Measurements from ENCODE around the gene SH3GLB2. TPM values are rescaled to one million over a fixed set of nuclear protein-coding genes. Genes with fewer than 3 reads are reported as not detected.

The SH3GLB2 gene
- total RNA-seq, 5 donors from 2014 or later (not counting 1 experiment from before 2014, with no cell fraction given): 85.8 to 140 (median 131) TPM

DNA sequence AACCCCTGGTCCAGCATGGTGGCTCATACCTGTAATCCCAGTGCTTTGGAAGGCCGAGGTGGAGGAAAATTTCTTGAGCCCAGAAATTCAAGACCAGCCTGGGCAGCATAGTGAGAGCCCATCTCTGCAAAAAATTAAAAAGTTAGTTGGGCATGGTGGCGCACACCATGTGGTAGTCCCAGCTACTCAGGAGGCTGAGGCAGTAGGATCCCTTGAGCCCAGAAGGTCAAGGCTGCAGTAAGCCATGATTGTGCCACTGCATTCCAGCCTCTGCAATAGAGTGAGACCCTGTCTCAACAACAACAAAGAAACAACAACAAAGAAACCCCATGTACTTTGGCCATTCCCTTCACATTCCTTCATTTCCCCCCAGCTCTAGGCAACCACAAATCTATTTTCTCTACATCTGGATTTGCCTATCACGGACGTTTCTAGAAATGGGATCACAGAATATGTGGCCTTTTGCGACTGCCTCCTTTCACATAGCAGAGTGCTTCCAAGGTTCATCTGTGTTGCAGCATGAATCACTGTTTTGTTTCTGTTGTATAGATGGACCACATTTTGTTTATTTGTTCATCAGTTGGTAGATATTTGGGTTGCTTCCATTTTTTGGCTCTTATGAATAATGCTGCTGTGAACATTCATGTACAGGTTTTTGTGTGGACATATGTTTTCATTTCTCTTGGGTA, 26.2 kb upstream of the SH3GLB2 start:
- 93% methylated on average over 5 of the region's 5 CpGs for WGBS (ENCODE audit: insufficient coverage)
- CTCF ChIA-PET: interaction anchor here in 1 of 2 donors (0.5 kb wide), 1 partner anchor 812 kb away, joined by 4 read pairs; no protein-coding TSS in a partner anchor
- Mint-ChIP-seq H3K36me3 (peaks cover 14% of the 10 kb centered on the region), H3K9me3 (no peaks in the 10 kb centered on the region), H3K27ac (no peak overlapping the region), H3K4me1 (no peaks in the 10 kb centered on the region), H3K27me3 (no peaks in the 10 kb centered on the region), H3K4me3 (no peak overlapping the region)
- no peak for DNase-seq
- H3K4me3 ChIP-seq (ENCODE audit: control insufficient read depth in 1 of 2, extremely low read depth in 1 of 2, low read length in 1 of 2): no peak overlapping the region
- H3K4me1 ChIP-seq (ENCODE audit: control insufficient read depth in 1 of 2, extremely low read depth in 1 of 2, insufficient read depth in 2 of 2, low read length in 2 of 2): no peaks in the 10 kb centered on the region
- H3K27ac ChIP-seq (ENCODE audit: low read length): no peak overlapping the region
- no peaks in the 10 kb centered on the region for H3K9me3 ChIP-seq
- POLR2A ChIA-PET: no interaction called here
- no peak for ATAC-seq (replicated peaks in 1 of 4)
- H3K36me3 ChIP-seq (ENCODE audit: control insufficient read depth in 2 of 2, extremely low read depth in 1 of 2, insufficient read depth in 1 of 2, low read length in 1 of 2): peaks cover 10 to 37% of the 10 kb centered on the region in 2 donors
- no peaks in the 10 kb centered on the region for H3K27me3 ChIP-seq (replicated peaks in 1 of 2; ENCODE audit: control insufficient read depth in 2 of 2, extremely low read depth in 1 of 2, insufficient read depth in 2 of 2, low read length in 1 of 2)

DNA sequence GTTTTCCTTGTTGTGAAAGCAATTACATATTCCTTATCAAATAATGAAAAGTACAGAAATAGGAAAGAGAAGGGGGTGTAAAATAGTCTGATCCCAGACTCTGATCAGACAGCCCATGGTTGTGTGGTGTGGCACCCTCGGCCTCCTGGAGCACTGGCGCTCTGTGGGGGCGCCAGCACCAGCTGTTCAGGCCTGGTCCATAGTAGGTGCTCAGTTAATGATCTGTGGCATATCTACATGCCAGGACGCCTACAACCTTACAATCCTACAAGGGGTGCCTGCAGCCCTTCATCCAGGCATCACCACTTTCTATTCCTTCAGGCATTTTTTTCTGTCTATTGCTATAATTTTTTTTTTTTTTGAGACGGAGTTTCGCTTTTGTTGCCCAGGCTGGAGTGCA, 24.9 kb upstream of the SH3GLB2 start:
- Mint-ChIP-seq H3K36me3 (peaks cover 22% of the 10 kb centered on the region), H3K4me3 (no peak overlapping the region), H3K27me3 (no peaks in the 10 kb centered on the region), H3K27ac (no peak overlapping the region), H3K4me1 (no peaks in the 10 kb centered on the region), H3K9me3 (no peaks in the 10 kb centered on the region)
- Histone ChIP-seq H3K4me1 (ENCODE audit: control insufficient read depth in 1 of 2, extremely low read depth in 1 of 2, insufficient read depth in 2 of 2, low read length in 2 of 2) (no peaks in the 10 kb centered on the region), H3K27ac (ENCODE audit: low read length) (no peak overlapping the region), H3K4me3 (ENCODE audit: control insufficient read depth in 1 of 2, extremely low read depth in 1 of 2, low read length in 1 of 2) (no peak overlapping the region), H3K36me3 (ENCODE audit: control insufficient read depth in 2 of 2, extremely low read depth in 1 of 2, insufficient read depth in 1 of 2, low read length in 1 of 2) (peaks cover 0 to 41% of the 10 kb centered on the region in 2 donors), H3K9me3 (no peaks in the 10 kb centered on the region), H3K27me3 (replicated peaks in 1 of 2; ENCODE audit: control insufficient read depth in 2 of 2, extremely low read depth in 1 of 2, insufficient read depth in 2 of 2, low read length in 1 of 2) (no peaks in the 10 kb centered on the region)
- ATAC-seq (replicated peaks in 1 of 4): no peak
- WGBS (ENCODE audit: insufficient coverage): 100% methylated on average over 3 of the region's 6 CpGs
- ChIA-PET CTCF (no interaction called here), POLR2A (interaction anchor here in 1 of 2 donors (0.5 kb wide), 1 partner anchor 765 kb away, joined by 3 read pairs; no protein-coding TSS in a partner anchor)
- no peak for DNase-seq

- Histone ChIP-seq H3K36me3 (ENCODE audit: control insufficient read depth in 2 of 2, extremely low read depth in 1 of 2, insufficient read depth in 1 of 2, low read length in 1 of 2) (peaks cover 0 to 46% of the 10 kb centered on the region in 2 donors), H3K4me3 (ENCODE audit: control insufficient read depth in 1 of 2, extremely low read depth in 1 of 2, low read length in 1 of 2) (no peak overlapping the region), H3K27ac (ENCODE audit: low read length) (no peak overlapping the region), H3K9me3 (no peaks in the 10 kb centered on the region), H3K27me3 (replicated peaks in 1 of 2; ENCODE audit: control insufficient read depth in 2 of 2, extremely low read depth in 1 of 2, insufficient read depth in 2 of 2, low read length in 1 of 2) (no peaks in the 10 kb centered on the region), H3K4me1 (ENCODE audit: control insufficient read depth in 1 of 2, extremely low read depth in 1 of 2, insufficient read depth in 2 of 2, low read length in 2 of 2) (no peaks in the 10 kb centered on the region)
- Mint-ChIP-seq H3K27ac (no peak overlapping the region), H3K9me3 (no peaks in the 10 kb centered on the region), H3K4me1 (no peaks in the 10 kb centered on the region), H3K27me3 (no peaks in the 10 kb centered on the region), H3K36me3 (peaks cover 22% of the 10 kb centered on the region), H3K4me3 (no peak overlapping the region)
- ChIA-PET POLR2A (no interaction called here), CTCF (no interaction called here)
- WGBS (ENCODE audit: insufficient coverage): 93% methylated on average over 2 of the region's 8 CpGs
- no peak for DNase-seq
- ATAC-seq (replicated peaks in 1 of 4): no peak
These were observed 24.5 kb upstream of the SH3GLB2 start for GRCh38 chr9:129052592-129052991.

DNA sequence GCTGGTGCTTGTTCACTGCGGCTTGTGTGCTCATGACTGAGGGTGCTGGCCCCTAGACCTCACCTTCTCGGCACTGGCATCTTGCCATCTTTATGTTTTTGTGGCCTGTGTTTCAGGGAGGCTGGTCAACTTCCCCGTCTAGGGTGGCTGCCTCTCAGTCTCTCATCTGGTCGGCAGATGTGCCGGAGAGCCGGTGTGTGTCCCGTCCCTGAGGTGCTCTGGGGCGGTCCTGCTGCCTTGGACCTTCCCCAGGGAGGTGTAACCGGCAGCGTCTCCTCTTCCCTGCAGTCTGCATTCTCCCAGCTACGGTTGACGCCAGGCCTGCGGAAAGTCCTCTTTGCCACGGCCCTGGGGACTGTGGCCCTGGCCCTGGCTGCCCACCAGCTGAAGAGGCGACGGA, 13.9 kb upstream of the SH3GLB2 start:
- no peaks in the 10 kb centered on the region for H3K9me3 ChIP-seq
- H3K27me3 ChIP-seq (replicated peaks in 1 of 2; ENCODE audit: control insufficient read depth in 2 of 2, extremely low read depth in 1 of 2, insufficient read depth in 2 of 2, low read length in 1 of 2): no peaks in the 10 kb centered on the region
- ChIA-PET CTCF (no interaction called here), POLR2A (no interaction called here)
- Mint-ChIP-seq H3K4me3 (no peak overlapping the region), H3K36me3 (peaks cover 16% of the 10 kb centered on the region), H3K9me3 (no peaks in the 10 kb centered on the region), H3K27me3 (no peaks in the 10 kb centered on the region), H3K4me1 (peaks cover 17 to 26% (median 25%) of the 10 kb centered on the region in 3 donors), H3K27ac (no peak overlapping the region)
- peaks cover 8 to 20% of the 10 kb centered on the region in 2 experiments for H3K4me1 ChIP-seq (ENCODE audit: control insufficient read depth in 1 of 2, extremely low read depth in 1 of 2, insufficient read depth in 2 of 2, low read length in 2 of 2)
- DNase-seq: no peak
- no peak overlapping the region for H3K4me3 ChIP-seq (ENCODE audit: control insufficient read depth in 1 of 2, extremely low read depth in 1 of 2, low read length in 1 of 2)
- ATAC-seq (replicated peaks in 1 of 4): no peak
- peaks cover 0 to 42% of the 10 kb centered on the region in 2 donors for H3K36me3 ChIP-seq (ENCODE audit: control insufficient read depth in 2 of 2, extremely low read depth in 1 of 2, insufficient read depth in 1 of 2, low read length in 1 of 2)
- WGBS (ENCODE audit: insufficient coverage): 95% methylated on average over 14 of the region's 16 CpGs
- no peak overlapping the region for H3K27ac ChIP-seq (ENCODE audit: low read length)

GRCh38 chr9:129040113-129040643, 12.0 kb upstream of the SH3GLB2 start:
- DNase-seq: no peak
- Histone ChIP-seq H3K4me3 (ENCODE audit: control insufficient read depth in 1 of 2, extremely low read depth in 1 of 2, low read length in 1 of 2) (no peak overlapping the region), H3K4me1 (ENCODE audit: control insufficient read depth in 1 of 2, extremely low read depth in 1 of 2, insufficient read depth in 2 of 2, low read length in 2 of 2) (peaks cover 10 to 31% of the 10 kb centered on the region in 2 experiments), H3K27ac (ENCODE audit: low read length) (no peak overlapping the region), H3K36me3 (ENCODE audit: control insufficient read depth in 2 of 2, extremely low read depth in 1 of 2, insufficient read depth in 1 of 2, low read length in 1 of 2) (peaks cover 0 to 34% of the 10 kb centered on the region in 2 donors), H3K9me3 (no peaks in the 10 kb centered on the region), H3K27me3 (replicated peaks in 1 of 2; ENCODE audit: control insufficient read depth in 2 of 2, extremely low read depth in 1 of 2, insufficient read depth in 2 of 2, low read length in 1 of 2) (no peaks in the 10 kb centered on the region)
- peak overlapping the region in 1 of 3 donors; percentile 12 for H3K4me3 Mint-ChIP-seq
- no peaks in the 10 kb centered on the region for H3K27me3 Mint-ChIP-seq
- H3K9me3 Mint-ChIP-seq: no peaks in the 10 kb centered on the region
- no peak for ATAC-seq (replicated peaks in 1 of 4)
- H3K4me1 Mint-ChIP-seq: peaks cover 31 to 39% (median 36%) of the 10 kb centered on the region in 3 donors
- ChIA-PET POLR2A (interaction anchor here in 1 of 2 donors (0.7 kb wide), 1 partner anchor 12 kb away, joined by 4 read pairs; no protein-coding TSS in a partner anchor), CTCF (no interaction called here)
- H3K27ac Mint-ChIP-seq: no peak overlapping the region
- WGBS (ENCODE audit: insufficient coverage): 93% methylated on average over 12 of the region's 12 CpGs
- peaks cover 16% of the 10 kb centered on the region for H3K36me3 Mint-ChIP-seq

- peaks cover 12% of the 10 kb centered on the region for H3K36me3 Mint-ChIP-seq
- CTCF ChIA-PET: no interaction called here
- peaks cover 10 to 31% of the 10 kb centered on the region in 2 experiments for H3K4me1 ChIP-seq (ENCODE audit: control insufficient read depth in 1 of 2, extremely low read depth in 1 of 2, insufficient read depth in 2 of 2, low read length in 2 of 2)
- 59% methylated on average over 2 of the region's 8 CpGs for WGBS (ENCODE audit: insufficient coverage)
- ATAC-seq (replicated peaks in 1 of 4): no peak
- no peaks in the 10 kb centered on the region for H3K9me3 Mint-ChIP-seq
- peaks cover 0 to 25% of the 10 kb centered on the region in 2 donors for H3K36me3 ChIP-seq (ENCODE audit: control insufficient read depth in 2 of 2, extremely low read depth in 1 of 2, insufficient read depth in 1 of 2, low read length in 1 of 2)
- POLR2A ChIA-PET: interaction anchor here in 1 of 2 donors (0.7 kb wide), 2 partner anchors 8 to 602 kb away, joined by 5 to 15 read pairs; no protein-coding TSS in a partner anchor
- H3K4me3 ChIP-seq (ENCODE audit: control insufficient read depth in 1 of 2, extremely low read depth in 1 of 2, low read length in 1 of 2): no peak overlapping the region
- no peaks in the 10 kb centered on the region for H3K9me3 ChIP-seq
- no peaks in the 10 kb centered on the region for H3K27me3 Mint-ChIP-seq
- no peak overlapping the region for H3K27ac ChIP-seq (ENCODE audit: low read length)
- peaks cover 31 to 39% (median 36%) of the 10 kb centered on the region in 3 donors for H3K4me1 Mint-ChIP-seq
- H3K27ac Mint-ChIP-seq: no peak overlapping the region
- peak overlapping the region; percentile 95 to 99 (median 95) for H3K4me3 Mint-ChIP-seq
- H3K27me3 ChIP-seq (replicated peaks in 1 of 2; ENCODE audit: control insufficient read depth in 2 of 2, extremely low read depth in 1 of 2, insufficient read depth in 2 of 2, low read length in 1 of 2): no peaks in the 10 kb centered on the region
- no peak for DNase-seq
These were observed 10.2 kb upstream of the SH3GLB2 start for GRCh38 chr9:129038109-129038852.

Measured in T-cell (primary cell).